Stimulated activated CD8-positive, alpha-beta memory T cell treated with anti-CD3 and anti-CD28 coated beads, Interleukin-2, amount 100 ng/mL, for 48 hours (primary cell): ENCODE results near the gene TARBP1.
A peak's percentile ranks its signal among the peaks of the same experiment; 100 is the strongest.
"Not testable (repeated sequence)": the region's sequence is repeated elsewhere in the genome, so short reads cannot be mapped to it uniquely, and the experiment has no call there.

Source experiments
- DNase-seq, 2 donors: peaks; one replicate each; pipeline ENCODE4 v3.0.0-alpha.2; 2020; ENCODE audit warnings: low read depth in 2 of 2

The TARBP1 gene

GRCh38 chr1:234388094-234388493, 90.9 kb downstream of the TARBP1 start:
- no peak for DNase-seq

GRCh38 chr1:234386122-234386521, 92.9 kb downstream of the TARBP1 start:
- no peak for DNase-seq

- no peak for DNase-seq
Measured at GRCh38 chr1:234381699-234382555, 97.1 kb downstream of the TARBP1 start.

- not testable (repeated sequence) for DNase-seq
Measured at GRCh38 chr1:234379591-234380109, 99.3 kb downstream of the TARBP1 start.

- no peak for DNase-seq
Measured at GRCh38 chr1:234375672-234376071, 103.3 kb downstream of the TARBP1 start.

- DNase-seq = no peak
Measured at GRCh38 chr1:234373959-234374254, 105.1 kb downstream of the TARBP1 start.

GRCh38 chr1:234373064-234373958, 105.7 kb downstream of the TARBP1 start, which contains the start of gene COA6:
COA6 (plus strand) TSS chr1:234373456; CDS start chr1:234373467, 11 bp downstream.
- DNase-seq = peak; percentile 83 to 85

- DNase-seq = no peak
Measured at GRCh38 chr1:234372011-234372757, 106.8 kb downstream of the TARBP1 start.

- DNase-seq = no peak
Measured at GRCh38 chr1:234371414-234371813, 107.6 kb downstream of the TARBP1 start.

- no peak for DNase-seq
Measured at GRCh38 chr1:234369784-234370183, 109.2 kb downstream of the TARBP1 start.

GRCh38 chr1:234369033-234369430, 109.9 kb downstream of the TARBP1 start:
- no peak for DNase-seq

- DNase-seq = no peak
Measured at GRCh38 chr1:234368320-234369032, 110.5 kb downstream of the TARBP1 start.

- DNase-seq = no peak
Measured at GRCh38 chr1:234362558-234362957, 116.4 kb downstream of the TARBP1 start.

- no peak for DNase-seq
Measured at GRCh38 chr1:234361102-234361603, 117.8 kb downstream of the TARBP1 start.

- no peak for DNase-seq
Measured at GRCh38 chr1:234357831-234358230, 121.1 kb downstream of the TARBP1 start.

- DNase-seq = peak in 1 of 2 donors; percentile 39
Measured at GRCh38 chr1:234356615-234357269, 122.2 kb downstream of the TARBP1 start.

- DNase-seq = no peak
Measured at GRCh38 chr1:234355782-234356510, 123.0 kb downstream of the TARBP1 start.

- DNase-seq = no peak
Measured at GRCh38 chr1:234348964-234349363, 130.0 kb downstream of the TARBP1 start.

- no peak for DNase-seq
Measured at GRCh38 chr1:234345237-234345636, 133.7 kb downstream of the TARBP1 start.

GRCh38 chr1:234342774-234343173, 136.2 kb downstream of the TARBP1 start:
- no peak for DNase-seq
